Neuron (in vitro differentiated cells): ENCODE data around the gene BORA.
A peak's percentile ranks its signal among the peaks of the same experiment; 100 is the strongest.

ENCODE experiments used
- H2AFZ ChIP-seq: one replicate; pipeline ENCODE4 v1.6.1; 2013; ENCODE audit warnings: low read depth, mild to moderate bottlenecking, inconsistent platforms, low read length, moderate library complexity
- H3K27me3 ChIP-seq: one replicate; pipeline ENCODE4 v1.6.1; 2013; ENCODE audit warnings: low read length; ENCODE audit not compliant: insufficient read depth
- H3K36me3 ChIP-seq: one replicate; pipeline ENCODE4 v1.6.1; 2013; ENCODE audit warnings: low read length; ENCODE audit not compliant: insufficient read depth
- H3K4me1 ChIP-seq: one replicate; pipeline ENCODE4 v1.6.1; 2013; ENCODE audit warnings: low read length; ENCODE audit not compliant: insufficient read depth
- H3K4me3 ChIP-seq: 2 replicates; pipeline ENCODE4 v1.5.1; 2013; ENCODE audit warnings: mild to moderate bottlenecking, low read length, moderate library complexity
- H3K9me3 ChIP-seq: one replicate; pipeline ENCODE4 v1.6.1; 2013; ENCODE audit warnings: low read length

Gene BORA

GRCh38 chr13:72726726-72727416 is 852 bp upstream of the BORA start:
- H3K27me3 ChIP-seq: no peaks in the 10 kb centered on the region
- H3K36me3 ChIP-seq: peaks cover 18% of the 10 kb centered on the region
- peak overlapping the region; percentile 91 for H3K4me3 ChIP-seq
- peaks cover 16% of the 10 kb centered on the region for H3K4me1 ChIP-seq
- H2AFZ ChIP-seq: peak overlapping the region; percentile 86
- peaks cover 5% of the 10 kb centered on the region for H3K9me3 ChIP-seq

- Histone ChIP-seq H3K9me3 (peaks cover 3% of the 10 kb centered on the region), H3K4me3 (peak overlapping the region; percentile 91), H3K27me3 (no peaks in the 10 kb centered on the region), H3K4me1 (peaks cover 16% of the 10 kb centered on the region), H3K36me3 (peaks cover 24% of the 10 kb centered on the region), H2AFZ (peak overlapping the region; percentile 89)
Observed at GRCh38 chr13:72728290-72728605, 525 bp downstream of the BORA start.

GRCh38 chr13:72737033-72737432 is 9.3 kb downstream of the BORA start:
- H3K4me3 ChIP-seq: no peak overlapping the region
- peaks cover 40% of the 10 kb centered on the region for H3K36me3 ChIP-seq
- H3K9me3 ChIP-seq: no peaks in the 10 kb centered on the region
- H3K4me1 ChIP-seq: no peaks in the 10 kb centered on the region
- H2AFZ ChIP-seq: no peak overlapping the region
- no peaks in the 10 kb centered on the region for H3K27me3 ChIP-seq

DNA sequence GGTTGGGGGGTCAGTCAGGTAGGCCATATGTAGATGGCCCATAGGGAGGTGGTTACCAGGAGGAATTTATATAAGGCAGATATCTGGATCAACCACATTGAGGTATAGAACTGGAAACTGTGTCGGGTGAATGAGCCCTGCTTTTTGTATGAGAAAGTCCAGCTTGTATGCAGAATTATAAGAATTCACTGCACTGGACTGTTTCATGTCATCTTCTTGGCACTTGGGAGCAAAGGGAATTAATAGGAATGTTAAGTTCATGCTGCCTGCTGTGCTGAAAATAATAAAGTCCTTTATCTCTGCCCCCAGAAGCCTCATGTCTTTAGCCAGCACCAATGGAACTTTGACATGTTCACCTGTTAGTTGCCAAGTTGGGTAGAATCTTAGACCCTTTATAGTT is 12.3 kb downstream of the BORA start:
- H3K36me3 ChIP-seq: peaks cover 39% of the 10 kb centered on the region

DNA sequence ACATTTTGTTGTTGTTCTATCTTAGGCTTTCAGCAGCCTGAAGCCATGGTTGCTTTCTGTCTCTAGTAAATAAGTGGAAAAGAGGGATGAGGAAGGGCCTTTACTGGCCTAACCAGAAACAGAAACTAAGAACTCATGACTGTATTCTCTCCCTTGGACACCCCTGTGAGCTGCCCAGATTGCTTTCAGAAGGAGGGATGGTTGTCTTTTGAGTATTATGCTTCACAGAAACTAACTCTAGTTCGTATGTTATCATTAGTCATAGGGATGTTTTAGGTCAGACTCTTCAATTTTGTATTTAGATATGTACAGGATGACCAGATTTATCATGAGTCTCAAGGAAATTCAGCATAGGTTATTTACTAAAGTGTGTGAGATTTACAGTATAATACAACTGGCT is 17.5 kb downstream of the BORA start:
- Histone ChIP-seq H3K9me3 (no peaks in the 10 kb centered on the region), H3K36me3 (peaks cover 46% of the 10 kb centered on the region), H2AFZ (no peak overlapping the region), H3K4me3 (no peak overlapping the region), H3K27me3 (no peaks in the 10 kb centered on the region), H3K4me1 (no peaks in the 10 kb centered on the region)

More for the DNA sequence above, 12.3 kb downstream of the BORA start:
- Histone ChIP-seq H3K9me3 (no peaks in the 10 kb centered on the region), H3K4me3 (no peak overlapping the region), H3K27me3 (no peaks in the 10 kb centered on the region), H3K4me1 (no peaks in the 10 kb centered on the region), H2AFZ (no peak overlapping the region)

- no peaks in the 10 kb centered on the region for H3K4me1 ChIP-seq
- no peak overlapping the region for H2AFZ ChIP-seq
- no peak overlapping the region for H3K4me3 ChIP-seq
- H3K27me3 ChIP-seq: no peaks in the 10 kb centered on the region
- H3K36me3 ChIP-seq: peaks cover 75% of the 10 kb centered on the region
- H3K9me3 ChIP-seq: peaks cover 3% of the 10 kb centered on the region
Observed at GRCh38 chr13:72751220-72751619, 23.5 kb downstream of the BORA start.

DNA sequence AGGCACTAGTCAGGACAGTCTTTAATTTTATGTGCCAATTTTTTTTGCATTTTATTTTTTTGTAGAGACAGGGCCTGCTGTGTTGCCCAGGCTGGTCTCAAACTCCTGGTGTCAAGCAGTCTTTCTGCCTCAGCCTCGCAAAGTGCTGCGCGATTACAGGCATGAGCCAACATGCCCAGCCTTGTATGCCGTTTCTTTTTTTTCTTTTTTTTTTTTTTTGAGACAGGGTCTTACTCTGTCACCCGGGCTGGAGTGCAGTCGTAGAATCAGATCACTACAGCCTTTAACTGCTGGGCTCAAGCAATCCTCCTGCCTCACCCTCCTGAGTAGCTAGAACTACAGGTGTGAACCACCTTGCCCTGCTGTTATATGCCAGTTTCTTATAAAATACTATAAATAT is 26.4 kb downstream of the BORA start:
- no peaks in the 10 kb centered on the region for H3K27me3 ChIP-seq
- no peak overlapping the region for H2AFZ ChIP-seq
- no peak overlapping the region for H3K4me3 ChIP-seq
- H3K4me1 ChIP-seq: no peaks in the 10 kb centered on the region
- peaks cover 81% of the 10 kb centered on the region for H3K36me3 ChIP-seq
- H3K9me3 ChIP-seq: peaks cover 3% of the 10 kb centered on the region

GRCh38 chr13:72757792-72758535 is 30.2 kb downstream of the BORA start:
- Histone ChIP-seq H3K4me1 (no peaks in the 10 kb centered on the region), H3K36me3 (peaks cover 89% of the 10 kb centered on the region), H3K4me3 (no peak overlapping the region), H2AFZ (no peak overlapping the region), H3K27me3 (no peaks in the 10 kb centered on the region), H3K9me3 (no peaks in the 10 kb centered on the region)

- no peaks in the 10 kb centered on the region for H3K27me3 ChIP-seq
- no peaks in the 10 kb centered on the region for H3K9me3 ChIP-seq
- H3K4me3 ChIP-seq: no peak overlapping the region
- peaks cover 89% of the 10 kb centered on the region for H3K36me3 ChIP-seq
- no peaks in the 10 kb centered on the region for H3K4me1 ChIP-seq
- H2AFZ ChIP-seq: no peak overlapping the region
Observed at GRCh38 chr13:72760189-72760588, 32.5 kb downstream of the BORA start.

DNA sequence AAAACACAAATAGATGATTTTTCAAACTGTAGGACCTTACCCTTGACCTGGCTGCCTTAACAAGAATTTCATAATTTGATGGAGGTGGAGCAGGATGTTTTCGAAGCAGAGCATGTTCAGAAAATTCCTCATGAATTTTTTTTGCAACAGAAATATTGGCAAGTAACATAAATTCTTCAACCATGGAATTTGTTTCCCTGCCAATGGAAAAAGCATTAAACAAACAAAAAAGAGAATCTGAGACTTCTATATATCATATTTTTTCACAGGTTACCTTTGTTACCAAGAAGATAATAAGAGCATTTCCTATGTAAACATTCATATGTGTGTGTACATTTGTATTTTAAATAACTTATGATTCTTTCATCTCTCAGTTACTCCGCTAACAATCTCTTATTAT is 35.7 kb downstream of the BORA start:
- no peaks in the 10 kb centered on the region for H3K27me3 ChIP-seq
- no peaks in the 10 kb centered on the region for H3K9me3 ChIP-seq
- no peak overlapping the region for H3K4me3 ChIP-seq
- H2AFZ ChIP-seq: no peak overlapping the region
- H3K4me1 ChIP-seq: no peaks in the 10 kb centered on the region
- peaks cover 93% of the 10 kb centered on the region for H3K36me3 ChIP-seq

DNA sequence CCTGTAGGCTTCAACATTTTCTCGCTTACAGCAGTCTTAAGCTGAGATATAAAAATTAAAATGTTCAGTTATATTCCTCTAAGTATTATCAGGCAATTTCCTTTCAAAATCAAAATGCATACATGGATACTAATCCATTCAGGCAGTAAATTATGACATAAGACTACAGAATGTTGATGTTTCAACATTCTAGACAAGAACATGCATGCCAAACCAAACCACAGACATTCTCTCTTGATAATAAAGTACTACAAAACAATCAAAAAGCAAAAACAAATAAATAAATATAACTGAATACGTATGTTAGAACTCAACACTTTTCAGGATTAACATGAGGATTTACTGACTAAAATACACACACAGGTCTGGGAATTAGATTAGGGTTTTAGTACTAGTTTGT is 46.3 kb downstream of the BORA start:
- H3K36me3 ChIP-seq: peaks cover 85% of the 10 kb centered on the region
- H3K4me1 ChIP-seq: no peaks in the 10 kb centered on the region

GRCh38 chr13:72781451-72782439 is 54.0 kb downstream of the BORA start, which contains the start of the genes DIS3 and PIBF1:
Gene DIS3, minus strand, starts transcription at chr13:72781900. Its CDS starts 68 bp downstream, at chr13:72781832.
Gene PIBF1, plus strand, starts transcription at chr13:72782133. Its CDS starts 1,337 bp downstream, at chr13:72783470.
- peaks cover 26% of the 10 kb centered on the region for H3K4me1 ChIP-seq
- peak within 1 kb of the TSS; percentile 97 for H3K4me3 ChIP-seq
- no peaks in the 10 kb centered on the region for H3K27me3 ChIP-seq
- H3K9me3 ChIP-seq: no peaks in the 10 kb centered on the region
- H2AFZ ChIP-seq: peak within 1 kb of the TSS; percentile 58
- H3K36me3 ChIP-seq: peaks cover 41% of the 10 kb centered on the region

More for the DNA sequence above, 46.3 kb downstream of the BORA start:
- H2AFZ ChIP-seq: no peak overlapping the region
- H3K9me3 ChIP-seq: no peaks in the 10 kb centered on the region
- no peaks in the 10 kb centered on the region for H3K27me3 ChIP-seq
- H3K4me3 ChIP-seq: no peak overlapping the region

DNA sequence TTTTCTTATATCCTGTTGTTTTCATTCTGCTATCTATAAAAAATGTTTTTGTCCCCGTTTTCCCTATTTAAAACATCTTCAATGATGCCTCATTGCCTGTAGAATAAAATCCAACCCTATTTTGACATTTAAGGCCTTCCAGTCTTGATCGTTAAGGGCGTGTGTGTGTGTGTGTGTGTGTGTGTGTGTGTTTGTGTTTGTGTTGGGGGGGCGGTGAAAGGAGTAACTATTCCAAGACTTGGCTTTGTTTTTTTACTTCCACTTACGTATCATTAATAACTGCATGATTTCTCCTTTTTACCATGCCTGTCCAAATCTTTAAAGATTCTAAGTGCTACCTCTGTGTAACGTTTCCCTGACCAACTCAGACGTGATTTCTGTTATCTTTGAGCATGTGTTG is 55.0 kb downstream of the BORA start:
- Histone ChIP-seq H3K4me1 (peaks cover 26% of the 10 kb centered on the region), H3K4me3 (peak overlapping the region; percentile 97), H3K36me3 (peaks cover 36% of the 10 kb centered on the region), H3K9me3 (no peaks in the 10 kb centered on the region), H2AFZ (peak overlapping the region; percentile 57), H3K27me3 (no peaks in the 10 kb centered on the region)
